Psoas muscle (tissue), 8 donors: ENCODE measurements around the gene MBP. TPM values are rescaled to one million over a fixed set of nuclear protein-coding genes. Genes with fewer than 3 reads are reported as not detected.

Experiments used
- ATAC-seq, 4 donors: fragments of 200-7000 bp; cut with Tn5 transposase; one replicate each; pipeline ENCODE4 v1.9.1; 2020; ENCODE audit warnings: moderate library complexity in 3 of 4, mild to moderate bottlenecking in 2 of 4
- DNase-seq, 2 donors: peaks; one replicate each; pipeline ENCODE4 v3.0.0-alpha.2; 2020
- H3K27ac ChIP-seq: fragments of 200-600 bp; one replicate; pipeline ENCODE4 v1.8.0; 2022
- H3K27me3 ChIP-seq, 3 donors: fragments of 200-600 bp in 1 of 3; one replicate each; pipeline versions ENCODE4 v1.6.1 to v1.8.0; 2013 to 2022; ENCODE audit warnings: low read length in 2 of 3, mild to moderate bottlenecking in 2 of 3, moderate library complexity in 1 of 3; ENCODE audit not compliant: insufficient read depth in 3 of 3
- H3K36me3 ChIP-seq, 2 donors: fragments of 200-600 bp in 1 of 2; one replicate each; pipeline versions ENCODE4 v1.6.1 to v1.8.0; 2013 to 2022; ENCODE audit warnings: low read depth in 1 of 2, mild to moderate bottlenecking in 1 of 2, moderate library complexity in 1 of 2; ENCODE audit not compliant: insufficient read depth in 1 of 2
- H3K4me1 ChIP-seq: fragments of 200-600 bp; one replicate; pipeline ENCODE4 v1.8.0; 2022
- H3K4me3 ChIP-seq: fragments of 200-600 bp; one replicate; pipeline ENCODE4 v1.8.0; 2022; ENCODE audit warnings: mild to moderate bottlenecking
- H3K9me3 ChIP-seq: fragments of 200-600 bp; one replicate; pipeline ENCODE4 v1.8.0; 2022
- CTCF ChIP-seq: fragments of 200-600 bp; IDR thresholded peaks from one replicate; pipeline ENCODE4 v1.8.0; 2022; ENCODE audit warnings: antibody characterized with exemption
- WGBS, 3 donors: extraction: QIAGEN DNeasy Blood & Tissue Kit; methylation state at CpG; one replicate each; pipeline versions ENCODE4 v1.1.6 to v1.1.7; 2013; 5-methylcytosine and 5-hydroxymethylcytosine counted together
- intact Hi-C, 2 donors: fragments of 100-400 bp; cut with DNase I; formaldehyde crosslinking; loops; one replicate each; pipeline versions ENCODE4 v1.11.0 to v1.14.2; 2022
- polyA plus RNA-seq, 3 donors: library from polyadenylated mRNA; stranded (reverse); fragments of 200-250 nt; gene quantifications; one replicate each; pipeline ENCODE4 v1.2.3, GENCODE V29; 2013
- total RNA-seq, 4 donors: library from RNA; stranded (reverse); fragmentation: NEBNext Ultra II Directional in 2 of 4; extraction: Animal tissue kit (Norgen Biotek cat#: 25700) in 2 of 4; gene quantifications; one replicate each; pipeline versions ENCODE4 v1.2.1 to v1.2.4, GENCODE V29; 2021 to 2023
- donor health status: healthy with polysubstance abuse.
- donor health status: DM: no; HTN: no; CAD: no; lungs with moderate emphysema.
- donor health status: Bipolar disorder and iron deficiency.
- donor health status: healthy.
- donor health status: DM: yes; HTN: yes; CAD: no.
- donor health status: DM: no; HTN: no; CAD: no.
- donor health status: DM: no; HTN: no; CAD: no.
- donor health status: DM: yes; HTN: yes; CAD: no.

MBP gene
- total and polyA plus RNA-seq, 7 donors = 16.4 to 88.2 (median 51.6) TPM

GRCh38 chr18:77061281-77061945 lies 71.2 kb downstream of the MBP start:
- no peak for ATAC-seq
- TF ChIP-seq CTCF = no peak
- H3K27ac ChIP-seq = peak overlapping the region; percentile 74
- peaks cover 0 to 23% of the 10 kb centered on the region in 2 donors for H3K36me3 ChIP-seq
- H3K4me1 ChIP-seq = peaks cover 37% of the 10 kb centered on the region
- intact Hi-C loops = loop anchor here in 1 of 2 donors (2.0 to 5.0 kb wide), 3 partner anchors 63 to 151 kb away; no protein-coding TSS in a partner anchor
- WGBS, 3 donors = 75 to 89% (median 85%) methylated on average over 6 of the region's 6 CpGs
- no peaks in the 10 kb centered on the region for H3K9me3 ChIP-seq
- no peaks in the 10 kb centered on the region for H3K27me3 ChIP-seq
- DNase-seq = no peak
- no peak overlapping the region for H3K4me3 ChIP-seq

GRCh38 chr18:77060151-77060550 lies 72.4 kb downstream of the MBP start:
- no peak overlapping the region for H3K4me3 ChIP-seq
- H3K27ac ChIP-seq = no peak overlapping the region
- intact Hi-C loops = loop anchor here in 1 of 2 donors (2.0 to 5.0 kb wide), 3 partner anchors 61 to 152 kb away; no protein-coding TSS in a partner anchor
- H3K27me3 ChIP-seq = no peaks in the 10 kb centered on the region
- no peak for TF ChIP-seq CTCF
- H3K9me3 ChIP-seq = no peaks in the 10 kb centered on the region
- ATAC-seq = no peak
- peaks cover 49% of the 10 kb centered on the region for H3K4me1 ChIP-seq
- 89 to 91% (median 89%) methylated on average over 4 of the region's 4 CpGs for WGBS, 3 donors
- no peak for DNase-seq
- peaks cover 0 to 12% of the 10 kb centered on the region in 2 donors for H3K36me3 ChIP-seq

GRCh38 chr18:77059294-77059916 lies 73.2 kb downstream of the MBP start:
- peaks cover 55% of the 10 kb centered on the region for H3K4me1 ChIP-seq
- peaks cover 0 to 5% of the 10 kb centered on the region in 2 donors for H3K36me3 ChIP-seq
- H3K27ac ChIP-seq = no peak overlapping the region
- DNase-seq = no peak
- no peaks in the 10 kb centered on the region for H3K9me3 ChIP-seq
- 86 to 93% (median 88%) methylated on average over 2 of the region's 2 CpGs for WGBS, 3 donors
- peak in 1 of 4 donors; percentile 44 for ATAC-seq
- peak; percentile 72 for TF ChIP-seq CTCF
- intact Hi-C loops = loop anchor here in 1 of 2 donors (5.0 kb wide), 1 partner anchor 73 kb away; the partner anchor contains the start of gene MBP
- H3K27me3 ChIP-seq = no peaks in the 10 kb centered on the region
- no peak overlapping the region for H3K4me3 ChIP-seq

GRCh38 chr18:77058290-77058835 lies 74.2 kb downstream of the MBP start:
- DNase-seq (peak; percentile 67 to 80), ATAC-seq (no peak)
- Histone ChIP-seq H3K27ac (peak overlapping the region; percentile 55), H3K36me3 (no peaks in the 10 kb centered on the region), H3K27me3 (no peaks in the 10 kb centered on the region), H3K9me3 (no peaks in the 10 kb centered on the region), H3K4me3 (no peak overlapping the region), H3K4me1 (peaks cover 66% of the 10 kb centered on the region)
- WGBS, 3 donors = 41 to 58% (median 42%) methylated on average over 30 to 32 of the region's 32 CpGs
- intact Hi-C loops = loop anchor here in 1 of 2 donors (5.0 kb wide), 1 partner anchor 74 kb away; the partner anchor contains the start of gene MBP
- no peak for TF ChIP-seq CTCF
